ENCODE data around the gene GPSM3. TPM values are rescaled to one million over a fixed set of nuclear protein-coding genes. Genes with fewer than 3 reads are reported as not detected.

Gene GPSM3, protein sequence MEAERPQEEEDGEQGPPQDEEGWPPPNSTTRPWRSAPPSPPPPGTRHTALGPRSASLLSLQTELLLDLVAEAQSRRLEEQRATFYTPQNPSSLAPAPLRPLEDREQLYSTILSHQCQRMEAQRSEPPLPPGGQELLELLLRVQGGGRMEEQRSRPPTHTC
- total RNA-seq, result 10 to 100 TPM in 1 of 2 donors, 1 to 10 TPM in 1; 8.1 to 54.0 TPM
- 100 to 1,000 TPM in 1 of 2 donors, 10 to 100 TPM in 1; 40.7 to 145 TPM for polyA plus RNA-seq
- long read RNA-seq, donor 1, transcript GPSM3-206 (4 exons, 1,476 nt), result major isoform, 7 of 8 reads
- long read RNA-seq, donor 1, partial matches to known transcripts, result 0 of 8 reads
- long read RNA-seq, donor 1, other reads (novel, unspliced or antisense), result 0 of 8 reads
- long read RNA-seq, donor 2, partial matches to known transcripts, result 0 of 1 reads
- long read RNA-seq, donor 2, other reads (novel, unspliced or antisense), result 0 of 1 reads
- long read RNA-seq, donor 3, partial matches to known transcripts, result 0 of 1 reads
- long read RNA-seq, donor 3, other reads (novel, unspliced or antisense), result 0 of 1 reads
- long read RNA-seq, donor 4, transcript GPSM3-206 (4 exons, 1,476 nt), result major isoform, 6 of 7 reads
- long read RNA-seq, donor 4, partial matches to known transcripts, result 0 of 7 reads
- long read RNA-seq, donor 4, other reads (novel, unspliced or antisense), result 0 of 7 reads
- long read RNA-seq, donor 5, transcript GPSM3-206 (4 exons, 1,476 nt), result major isoform, 5 of 6 reads
- long read RNA-seq, donor 5, partial matches to known transcripts, result 0 of 6 reads
- long read RNA-seq, donor 5, other reads (novel, unspliced or antisense), result 0 of 6 reads

DNA sequence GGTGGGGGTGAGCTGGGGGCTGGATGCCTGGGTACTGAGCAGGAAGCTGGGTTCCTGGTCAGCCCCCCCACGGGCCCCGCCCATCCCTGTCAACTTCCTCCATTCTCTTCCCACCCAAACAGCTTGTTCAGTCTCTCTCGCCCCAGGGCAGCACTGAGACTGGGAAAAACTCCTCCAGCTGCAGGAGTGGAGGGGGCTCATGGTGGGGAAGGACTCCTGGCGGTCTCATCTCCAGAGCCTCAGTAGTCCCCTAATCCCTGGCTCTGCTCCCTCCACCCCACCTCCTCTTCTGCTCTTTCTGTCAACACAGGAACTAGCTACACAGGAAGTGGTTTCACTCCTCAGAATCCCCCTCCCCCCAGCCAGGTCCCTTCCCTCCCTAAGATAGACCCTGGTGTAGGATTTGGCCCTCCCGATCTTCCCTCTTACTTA is at the start of gene GPSM3:
Gene GPSM3 (minus strand): TSS at position 36 of the 432 bp plus-strand sequence. CDS start 130 bp downstream, outside the sequence.
- TF ChIP-seq CTCF (IDR thresholded peaks at IDR 0.05; ENCODE audit: control extremely low read depth, extremely low read depth), result no peak
- H3K27me3 ChIP-seq (ENCODE audit: control insufficient read depth in 3 of 3, insufficient read depth in 3 of 3, low read length in 2 of 3), result no peaks in the 10 kb centered on the region
- peaks cover 0 to 60% (median 18%) of the 10 kb centered on the region in 5 donors for H3K4me1 ChIP-seq (ENCODE audit: control insufficient read depth in 5 of 5, insufficient read depth in 5 of 5, low read length in 5 of 5)
- DNase-seq (peak; percentile 59 to 78 (median 61)), ATAC-seq (ENCODE audit: insufficient read depth, low FRiP score) (no peak)
- no peaks in the 10 kb centered on the region for H3K9me3 ChIP-seq (ENCODE audit: control insufficient read depth in 4 of 4, insufficient read depth in 3 of 4, low read length in 3 of 4)
- 7 to 16% methylated on average over 5 of the region's 5 CpGs for WGBS, 2 donors
- H3K27ac ChIP-seq (ENCODE audit: low read depth in 1 of 2, low read length in 1 of 2), result peak within 1 kb of the TSS; percentile 62 to 92
- H3K9ac ChIP-seq (ENCODE audit: insufficient read depth in 1 of 2, low read length in 2 of 2), result no peak within 1 kb of the TSS
- no peak within 1 kb of the TSS for H3K4me3 ChIP-seq
- peaks cover 0 to 4% (median 2%) of the 10 kb centered on the region in 4 donors for H3K36me3 ChIP-seq (ENCODE audit: control insufficient read depth in 4 of 4, insufficient read depth in 4 of 4, low read length in 4 of 4)

GRCh38 chr6:32240686-32241085 is 48.2 kb upstream of the GPSM3 start:
- Histone ChIP-seq H3K9me3 (ENCODE audit: control insufficient read depth in 4 of 4, insufficient read depth in 3 of 4, low read length in 3 of 4) (no peaks in the 10 kb centered on the region), H3K9ac (ENCODE audit: insufficient read depth in 1 of 2, low read length in 2 of 2) (no peak overlapping the region), H3K27ac (ENCODE audit: low read depth in 1 of 2, low read length in 1 of 2) (no peak overlapping the region), H3K27me3 (ENCODE audit: control insufficient read depth in 3 of 3, insufficient read depth in 3 of 3, low read length in 2 of 3) (peaks cover 0 to 5% (median 0%) of the 10 kb centered on the region in 3 donors), H3K4me3 (no peak overlapping the region), H3K36me3 (ENCODE audit: control insufficient read depth in 4 of 4, insufficient read depth in 4 of 4, low read length in 4 of 4) (no peaks in the 10 kb centered on the region), H3K4me1 (ENCODE audit: control insufficient read depth in 5 of 5, insufficient read depth in 5 of 5, low read length in 5 of 5) (peaks cover 0 to 2% (median 0%) of the 10 kb centered on the region in 5 donors)
- TF ChIP-seq CTCF (IDR thresholded peaks at IDR 0.05; ENCODE audit: control extremely low read depth, extremely low read depth), result no peak
- DNase-seq (no peak), ATAC-seq (ENCODE audit: insufficient read depth, low FRiP score) (no peak)
- WGBS, 2 donors, result 96% methylated on average over 1 of the region's 1 CpG

- WGBS, 2 donors, result 79 to 89% methylated on average over 2 of the region's 2 CpGs
- no peaks in the 10 kb centered on the region for H3K36me3 ChIP-seq (ENCODE audit: control insufficient read depth in 4 of 4, insufficient read depth in 4 of 4, low read length in 4 of 4)
- TF ChIP-seq CTCF (IDR thresholded peaks at IDR 0.05; ENCODE audit: control extremely low read depth, extremely low read depth), result no peak
Measured at GRCh38 chr6:32239462-32239861, 47.0 kb upstream of the GPSM3 start.

More at GRCh38 chr6:32239462-32239861, 47.0 kb upstream of the GPSM3 start:
- Histone ChIP-seq H3K27me3 (ENCODE audit: control insufficient read depth in 3 of 3, insufficient read depth in 3 of 3, low read length in 2 of 3) (peaks cover 0 to 5% (median 0%) of the 10 kb centered on the region in 3 donors), H3K9me3 (ENCODE audit: control insufficient read depth in 4 of 4, insufficient read depth in 3 of 4, low read length in 3 of 4) (no peaks in the 10 kb centered on the region), H3K4me1 (ENCODE audit: control insufficient read depth in 5 of 5, insufficient read depth in 5 of 5, low read length in 5 of 5) (peaks cover 0 to 5% (median 0%) of the 10 kb centered on the region in 5 donors), H3K27ac (ENCODE audit: low read depth in 1 of 2, low read length in 1 of 2) (no peak overlapping the region), H3K4me3 (no peak overlapping the region), H3K9ac (ENCODE audit: insufficient read depth in 1 of 2, low read length in 2 of 2) (no peak overlapping the region)
- DNase-seq, result no peak
- ATAC-seq (ENCODE audit: insufficient read depth, low FRiP score), result no peak

Measured in lung (tissue), 16 donors.